B cell (primary cell): ENCODE measurements around the gene KLHL28.

Experiments used
- CTCF ChIP-seq: fragments of 200-600 bp; IDR thresholded peaks from one replicate; pipeline ENCODE4 v1.8.0; 2022; ENCODE audit warnings: antibody characterized with exemption, mild to moderate bottlenecking
- EZH2 ChIP-seq: IDR thresholded peaks from 2 replicates; pipeline ENCODE4 v1.6.1; 2012; ENCODE audit warnings: borderline replicate concordance, low read depth, mild to moderate bottlenecking, moderate library complexity, low read length; ENCODE audit not compliant: insufficient read depth, poor library complexity, severe bottlenecking

- TF ChIP-seq CTCF (no peak), EZH2 (no peak)
Measured at GRCh38 chr14:44955528-44955927, 6.2 kb downstream of the KLHL28 start.
